ENCODE data around the gene USP21. TPM values are rescaled to one million over a fixed set of nuclear protein-coding genes. Genes with fewer than 3 reads are reported as not detected.

Gene USP21
- total RNA-seq, 4 donors from 2014 or later: 13.7 to 28.8 (median 25.3) TPM

DNA sequence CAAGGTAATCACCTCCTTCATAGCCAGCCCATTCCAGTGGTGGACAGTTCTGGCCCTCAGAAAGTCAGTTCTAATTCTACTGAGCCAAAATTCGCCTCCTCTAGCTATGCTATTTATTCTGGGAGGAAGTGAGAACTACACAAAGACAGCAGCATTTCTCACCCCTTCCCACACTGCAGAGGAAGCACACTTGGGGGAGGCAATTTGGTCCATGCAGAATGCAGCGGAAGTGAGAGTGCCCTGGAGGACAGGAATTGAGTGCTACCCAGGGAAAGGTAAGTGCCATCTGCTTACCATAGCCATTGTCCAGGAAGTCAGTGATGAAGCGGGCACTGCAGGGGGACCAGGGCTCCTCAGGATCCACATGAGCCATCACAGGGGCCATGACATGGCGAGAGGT lies 35.9 kb downstream of the USP21 start:
- 82 to 93% methylated on average over 4 of the region's 4 CpGs for WGBS, 2 donors
- DNase-seq (ENCODE audit: low spot score in 2 of 2): no peak
- TF ChIP-seq, protein P1, sequence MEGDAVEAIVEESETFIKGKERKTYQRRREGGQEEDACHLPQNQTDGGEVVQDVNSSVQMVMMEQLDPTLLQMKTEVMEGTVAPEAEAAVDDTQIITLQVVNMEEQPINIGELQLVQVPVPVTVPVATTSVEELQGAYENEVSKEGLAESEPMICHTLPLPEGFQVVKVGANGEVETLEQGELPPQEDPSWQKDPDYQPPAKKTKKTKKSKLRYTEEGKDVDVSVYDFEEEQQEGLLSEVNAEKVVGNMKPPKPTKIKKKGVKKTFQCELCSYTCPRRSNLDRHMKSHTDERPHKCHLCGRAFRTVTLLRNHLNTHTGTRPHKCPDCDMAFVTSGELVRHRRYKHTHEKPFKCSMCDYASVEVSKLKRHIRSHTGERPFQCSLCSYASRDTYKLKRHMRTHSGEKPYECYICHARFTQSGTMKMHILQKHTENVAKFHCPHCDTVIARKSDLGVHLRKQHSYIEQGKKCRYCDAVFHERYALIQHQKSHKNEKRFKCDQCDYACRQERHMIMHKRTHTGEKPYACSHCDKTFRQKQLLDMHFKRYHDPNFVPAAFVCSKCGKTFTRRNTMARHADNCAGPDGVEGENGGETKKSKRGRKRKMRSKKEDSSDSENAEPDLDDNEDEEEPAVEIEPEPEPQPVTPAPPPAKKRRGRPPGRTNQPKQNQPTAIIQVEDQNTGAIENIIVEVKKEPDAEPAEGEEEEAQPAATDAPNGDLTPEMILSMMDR (IDR thresholded peaks at IDR 0.05): no peak
- TF ChIP-seq POLR2A (IDR thresholded peaks at IDR 0.05): no peak
- intact Hi-C loops (cut with DNase I; ENCODE audit: low total_unique reads): no loop called here
- H3K4me3 ChIP-seq (ENCODE audit: low read depth, poor library complexity, severe bottlenecking): no peak overlapping the region

DNA sequence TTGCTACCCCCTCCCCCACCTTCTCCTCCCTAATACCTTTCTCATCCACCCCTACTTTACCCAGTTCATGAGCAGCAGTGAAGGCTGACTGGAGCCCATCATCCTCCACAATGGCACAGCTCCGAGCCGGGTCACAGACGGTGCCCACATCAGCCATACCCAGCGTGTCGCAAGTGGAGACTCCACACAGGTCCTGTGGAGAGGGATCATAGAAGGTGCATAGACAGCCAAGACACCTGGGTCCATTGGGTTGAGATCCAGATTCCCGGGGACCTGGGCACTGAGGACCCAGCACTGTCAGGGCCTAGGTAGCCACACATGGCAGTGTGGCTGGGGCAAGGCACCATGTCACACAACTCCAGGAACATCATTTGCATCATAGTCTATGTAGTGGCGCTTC lies 36.8 kb downstream of the USP21 start:
- intact Hi-C loops (cut with DNase I; ENCODE audit: low total_unique reads): no loop called here

DNA sequence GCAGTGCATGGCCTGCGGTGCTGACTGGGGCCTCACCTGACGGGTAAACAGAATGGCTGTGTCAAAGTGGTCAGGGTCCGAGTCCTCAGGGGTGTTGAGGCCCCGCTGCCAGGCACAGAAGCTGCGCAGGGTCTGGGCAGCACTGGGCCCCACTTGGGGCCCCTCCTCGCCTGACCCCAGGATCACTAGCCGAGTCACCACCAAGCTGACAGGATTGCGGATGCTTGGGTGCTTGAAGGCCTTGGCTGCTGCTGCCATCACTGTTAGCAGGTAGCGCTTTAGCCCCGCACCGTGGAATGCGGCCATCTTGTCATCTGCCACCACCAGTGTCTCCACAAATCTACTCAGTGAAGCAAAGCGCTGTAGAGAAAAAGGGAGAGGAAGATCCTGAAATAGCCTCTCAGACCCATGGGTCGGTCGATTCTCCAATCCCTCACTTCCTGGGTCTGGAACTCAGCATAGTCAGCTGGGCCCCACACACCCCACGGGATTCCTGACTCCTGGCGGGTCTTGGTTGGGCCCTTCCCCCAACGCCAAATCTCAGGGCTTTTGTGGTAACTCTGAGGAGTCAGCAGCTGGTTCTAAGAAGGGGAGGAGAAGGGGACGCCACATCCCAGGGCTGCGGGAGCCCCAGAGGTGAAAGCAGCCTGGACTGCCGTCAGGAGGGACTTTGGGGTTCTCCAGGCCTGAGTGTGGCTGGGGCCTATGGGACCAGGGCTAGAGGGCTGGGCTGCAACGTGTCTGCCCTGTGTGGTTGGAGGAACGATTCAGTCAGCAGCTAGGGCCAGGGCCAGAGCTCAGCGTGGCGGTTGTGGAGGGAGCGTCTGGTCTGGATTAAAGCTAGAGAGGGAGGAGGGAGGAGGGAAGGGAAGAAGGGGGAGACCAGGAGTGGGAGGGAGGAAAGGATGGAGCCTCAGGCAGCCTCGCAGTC lies 37.5 kb downstream of the USP21 start:
- intact Hi-C loops (cut with DNase I; ENCODE audit: low total_unique reads): no loop called here
- WGBS, 2 donors: 61 to 63% methylated on average over 24 to 27 of the region's 27 CpGs

More for the DNA sequence above, 36.8 kb downstream of the USP21 start:
- TF ChIP-seq, protein P1 (IDR thresholded peaks at IDR 0.05): no peak
- no peak for TF ChIP-seq POLR2A (IDR thresholded peaks at IDR 0.05)
- WGBS, 2 donors: 86 to 89% methylated on average over 7 of the region's 7 CpGs
- H3K4me3 ChIP-seq (ENCODE audit: low read depth, poor library complexity, severe bottlenecking): no peak overlapping the region
- no peak for DNase-seq (ENCODE audit: low spot score in 2 of 2)

DNA sequence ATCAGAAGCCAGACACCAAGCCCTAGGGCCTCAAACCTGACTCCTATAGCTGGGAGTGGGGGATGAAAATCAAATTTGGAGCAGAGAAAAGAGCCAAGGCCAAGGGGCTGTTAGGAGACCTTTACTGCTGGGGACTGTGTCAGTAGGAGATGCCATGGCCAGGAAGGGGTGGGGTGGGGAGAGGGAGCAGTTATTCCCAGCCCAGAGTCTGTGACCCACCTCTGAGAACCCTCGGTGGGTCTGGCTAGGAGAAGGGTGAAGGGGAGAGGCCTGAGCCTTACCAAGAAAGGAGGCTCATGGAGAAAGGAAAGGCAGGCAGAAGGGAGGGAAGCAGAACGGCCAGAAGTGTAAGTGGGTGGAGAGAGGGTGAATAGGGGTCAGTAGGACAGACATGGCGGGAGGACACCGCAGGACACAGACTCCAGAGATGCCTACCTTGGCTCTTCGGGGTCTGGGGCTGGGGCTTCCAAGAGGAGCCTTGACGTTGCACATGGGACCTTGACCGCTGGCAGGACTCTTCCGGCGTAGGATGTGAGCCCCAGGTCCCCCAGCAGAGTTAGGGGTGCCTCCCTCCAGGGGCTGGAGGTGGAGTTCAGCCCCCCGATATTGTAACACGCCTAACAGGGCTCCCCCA lies 38.4 kb downstream of the USP21 start:
- peak overlapping the region; percentile 2 for H3K4me3 ChIP-seq (ENCODE audit: low read depth, poor library complexity, severe bottlenecking)
- WGBS, 2 donors: 18 to 44% methylated on average over 9 to 11 of the region's 11 CpGs
- intact Hi-C loops (cut with DNase I; ENCODE audit: low total_unique reads): no loop called here
- DNase-seq (ENCODE audit: low spot score in 2 of 2): peak in 1 of 2 donors; percentile 76
- no peak for TF ChIP-seq POLR2A (IDR thresholded peaks at IDR 0.05)
- TF ChIP-seq, protein P1 (IDR thresholded peaks at IDR 0.05): no peak

More for the DNA sequence above, 37.5 kb downstream of the USP21 start:
- DNase-seq (ENCODE audit: low spot score in 2 of 2): peak in 1 of 2 donors; percentile 90
- TF ChIP-seq, protein P1 (IDR thresholded peaks at IDR 0.05): no peak
- no peak for TF ChIP-seq POLR2A (IDR thresholded peaks at IDR 0.05)
- H3K4me3 ChIP-seq (ENCODE audit: low read depth, poor library complexity, severe bottlenecking): peak overlapping the region; percentile 2

DNA sequence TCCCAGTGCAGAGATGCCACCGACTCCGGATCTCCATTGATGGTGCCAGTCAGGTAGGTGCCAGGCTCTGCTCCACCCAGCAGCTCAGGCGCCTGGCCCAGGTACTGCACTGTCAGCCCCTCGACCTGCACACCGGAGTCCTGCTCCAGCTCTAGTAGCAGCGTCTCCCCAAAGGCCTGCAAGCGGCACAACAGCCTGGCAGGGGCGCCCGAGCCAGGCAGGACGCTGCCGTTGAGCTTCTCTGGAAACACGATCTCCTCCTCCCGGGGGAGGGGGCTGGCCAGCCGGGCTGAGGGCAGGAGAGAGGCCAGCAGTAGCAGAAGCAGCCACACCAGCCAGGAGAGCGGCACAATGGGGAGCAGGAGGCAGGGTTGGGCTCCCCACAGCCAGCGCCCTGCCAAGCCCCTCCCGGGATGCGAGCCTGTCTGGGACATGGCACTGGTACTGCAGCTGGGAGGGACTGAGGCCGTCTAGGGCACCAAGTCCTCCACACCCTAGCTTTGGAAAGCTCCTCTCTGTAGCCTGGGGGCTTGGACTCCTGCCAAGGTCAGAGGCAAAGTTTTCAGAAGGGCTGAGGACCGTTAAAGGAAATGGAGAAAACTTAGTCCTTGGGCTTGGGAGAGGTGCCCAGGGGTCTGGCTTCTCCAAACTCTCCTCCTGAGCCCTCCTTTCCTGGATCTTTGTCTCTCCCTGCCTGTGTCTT lies 39.0 kb downstream of the USP21 start:
- peak; percentile 64 to 93 for DNase-seq (ENCODE audit: low spot score in 2 of 2)
- H3K4me3 ChIP-seq (ENCODE audit: low read depth, poor library complexity, severe bottlenecking): peak overlapping the region; percentile 24
- 8 to 11% methylated on average over 14 to 18 of the region's 20 CpGs for WGBS, 2 donors
- intact Hi-C loops (cut with DNase I; ENCODE audit: low total_unique reads): no loop called here
- no peak for TF ChIP-seq POLR2A (IDR thresholded peaks at IDR 0.05)
- TF ChIP-seq, protein P1 (IDR thresholded peaks at IDR 0.05): no peak
